D341Med (cell line): ENCODE results near the gene REM2.
"Not testable (repeated sequence)": the region's sequence is repeated elsewhere in the genome, so short reads cannot be mapped to it uniquely, and the experiment has no call there.

ENCODE experiments used
- DNase-seq: peaks from one replicate; pipeline ENCODE4 v3.0.0; 2012; ENCODE audit warnings: low spot score

Gene REM2

GRCh38 chr14:22897357-22897756 lies 14.3 kb downstream of the REM2 start:
- no peak for DNase-seq

GRCh38 chr14:22898302-22899090 lies 15.5 kb downstream of the REM2 start:
- DNase-seq, result no peak

GRCh38 chr14:22900081-22900799 lies 17.2 kb downstream of the REM2 start:
- DNase-seq, result peak; percentile 71

- no peak for DNase-seq
These were observed 18.8 kb downstream of the REM2 start for GRCh38 chr14:22901799-22902198.

- DNase-seq, result no peak
These were observed 20.7 kb downstream of the REM2 start for GRCh38 chr14:22903742-22904087.

GRCh38 chr14:22905627-22906026 lies 22.6 kb downstream of the REM2 start:
- no peak for DNase-seq

GRCh38 chr14:22906073-22906472 lies 23.1 kb downstream of the REM2 start:
- no peak for DNase-seq

GRCh38 chr14:22907429-22907828 lies 24.4 kb downstream of the REM2 start:
- DNase-seq, result no peak

GRCh38 chr14:22908601-22909000 lies 25.6 kb downstream of the REM2 start:
- DNase-seq, result no peak

GRCh38 chr14:22910916-22911315 lies 27.9 kb downstream of the REM2 start:
- DNase-seq, result no peak

GRCh38 chr14:22914836-22915235 lies 31.8 kb downstream of the REM2 start:
- DNase-seq, result not testable (repeated sequence)

- DNase-seq, result no peak
These were observed 33.0 kb downstream of the REM2 start for GRCh38 chr14:22915886-22916521.

GRCh38 chr14:22918804-22919600 lies 36.0 kb downstream of the REM2 start, which contains the start of gene RBM23:
Gene RBM23 (minus strand): TSS chr14:22919149.
- peak; percentile 92 for DNase-seq

- no peak for DNase-seq
These were observed 36.5 kb downstream of the REM2 start for GRCh38 chr14:22919601-22919921.

GRCh38 chr14:22920697-22921096 lies 37.7 kb downstream of the REM2 start:
- no peak for DNase-seq

- no peak for DNase-seq
These were observed 39.3 kb downstream of the REM2 start for GRCh38 chr14:22922294-22922693.

GRCh38 chr14:22923746-22924145 lies 40.7 kb downstream of the REM2 start:
- no peak for DNase-seq

GRCh38 chr14:22925513-22925912 lies 42.5 kb downstream of the REM2 start:
- DNase-seq, result no peak

GRCh38 chr14:22926316-22926715 lies 43.3 kb downstream of the REM2 start:
- DNase-seq, result no peak

- no peak for DNase-seq
These were observed 45.4 kb downstream of the REM2 start for GRCh38 chr14:22928237-22929103.
